GM12878 (cell line): ENCODE measurements around the gene CHL1. TPM values are rescaled to one million over a fixed set of nuclear protein-coding genes. Genes with fewer than 3 reads are reported as not detected.

ENCODE experiments used
- ATAC-seq: fragments of 200-7000 bp; cut with Tn5 transposase; 3 replicates; pipeline ENCODE4 v1.9.1; 2020; ENCODE audit warnings: mild to moderate bottlenecking, moderate library complexity
- BruUV-seq: library from RNA; stranded (reverse); fragments of 400-500 nt; replicated peaks from 2 replicates; lab custom pipeline; 2021; lab: Mats Ljungman, UMichigan
- CTCF ChIA-PET: fragments of 300-600 bp; sonication (Branson Sonifier 250); formaldehyde crosslinking; extraction: SDS; loops from one replicate; lab custom pipeline; 2021; ENCODE audit warnings: inconsistent platforms; lab: Yijun Ruan, JAX
- POLR2A ChIA-PET: fragments of 350-600 bp; formaldehyde crosslinking; extraction: SDS; loops from one replicate; lab custom pipeline; 2021; ENCODE audit warnings: inconsistent platforms; lab: Charles Lee
- RAD21 ChIA-PET: fragments of 300-600 bp; sonication (Branson Sonifier 250); formaldehyde crosslinking; loops from one replicate; lab custom pipeline; 2023; ENCODE audit warnings: antibody characterized with exemption; ENCODE audit not compliant: unreplicated experiment; lab: Charles Lee
- SMC1A ChIA-PET: fragments of 300-600 bp; sonication (Branson Sonifier 250); formaldehyde crosslinking; loops from one replicate; lab custom pipeline; 2023; ENCODE audit not compliant: unreplicated experiment, uncharacterized antibody; lab: Charles Lee
- DNase-seq: peaks from one replicate; pipeline ENCODE4 v3.0.0-alpha.2; 2011; ENCODE audit warnings: low read depth, low spot score
- FAIRE-seq: peaks from 3 replicates; lab custom pipeline; 2011; peaks lifted over from hg19 to GRCh38; lab: Jason Lieb, UNC
- H2AFZ ChIP-seq: 2 replicates; pipeline ENCODE4 v1.6.0; 2011; ENCODE audit warnings: low read depth, low read length, control low read depth; ENCODE audit not compliant: control insufficient read depth
- H3K27ac ChIP-seq: 2 replicates; pipeline ENCODE4 v1.5.1; 2011; ENCODE audit warnings: control low read depth; ENCODE audit not compliant: control insufficient read depth, insufficient read depth
- H3K27me3 ChIP-seq, 2 experiments: replicated peaks in 1 of 2; 2 replicates each; pipeline versions ENCODE4 v1.6.0 to v1.6.1; 2011; ENCODE audit warnings: low read length in 1 of 2; ENCODE audit not compliant: control insufficient read depth in 2 of 2, insufficient read depth in 2 of 2
- H3K36me3 ChIP-seq, 2 experiments: 2 replicates each; pipeline ENCODE4 v1.5.1; 2011; ENCODE audit warnings: low read length in 1 of 2; ENCODE audit not compliant: control insufficient read depth in 2 of 2, insufficient read depth in 2 of 2
- H3K4me1 ChIP-seq: 2 replicates; pipeline ENCODE4 v1.6.1; 2011; ENCODE audit warnings: mild to moderate bottlenecking, low read length, moderate library complexity, mixed read lengths; ENCODE audit not compliant: control insufficient read depth, insufficient read depth
- H3K4me2 ChIP-seq: 2 replicates; pipeline ENCODE4 v1.6.0; 2011; ENCODE audit warnings: control low read depth; ENCODE audit not compliant: control insufficient read depth, insufficient read depth
- H3K4me3 ChIP-seq: fragments of 200-600 bp; sonication (generic); 2 replicates; pipeline ENCODE4 v1.5.1; 2016
- H3K79me2 ChIP-seq: 2 replicates; pipeline ENCODE4 v1.6.0; 2011; ENCODE audit warnings: low read length; ENCODE audit not compliant: control insufficient read depth, insufficient read depth
- H3K9ac ChIP-seq: 2 replicates; pipeline ENCODE4 v1.8.0; 2011; ENCODE audit warnings: low read length, control low read depth, mixed read lengths; ENCODE audit not compliant: control insufficient read depth, insufficient read depth
- H3K9me3 ChIP-seq: replicated peaks from 3 replicates; pipeline ENCODE4 v1.5.1; 2011; ENCODE audit warnings: mild to moderate bottlenecking, low read length; ENCODE audit not compliant: control insufficient read depth, insufficient read depth
- H4K20me1 ChIP-seq: 2 replicates; pipeline ENCODE4 v1.6.0; 2011; ENCODE audit not compliant: control insufficient read depth, insufficient read depth
- BMI1 ChIP-seq: fragments of 450-650 bp; IDR thresholded peaks from 2 replicates; pipeline ENCODE4 v1.6.1; 2016; ENCODE audit warnings: mild to moderate bottlenecking, moderate library complexity, borderline replicate concordance
- EP300 ChIP-seq, 2 experiments: fragments of 150-350 bp in 1 of 2; IDR thresholded peaks; 2 replicates each; pipeline ENCODE4 v1.6.1; 2011 to 2012; ENCODE audit warnings: low read depth in 2 of 2, low read length in 2 of 2, borderline replicate concordance in 1 of 2, improper control_type of control experiment in 1 of 2, inconsistent platforms in 1 of 2; ENCODE audit not compliant: control insufficient read depth in 1 of 2
- FOXK2 ChIP-seq: fragments of 450-650 bp; IDR thresholded peaks from 2 replicates; pipeline ENCODE4 v1.6.1; 2017; ENCODE audit warnings: mild to moderate bottlenecking, moderate library complexity
- FOXM1 ChIP-seq: IDR thresholded peaks from 2 replicates; pipeline ENCODE4 v1.6.1; 2012; ENCODE audit warnings: low read depth, mild to moderate bottlenecking, inconsistent platforms, low read length, moderate library complexity
- KDM1A ChIP-seq: fragments of 200-600 bp; sonication (generic); IDR thresholded peaks from 2 replicates; pipeline ENCODE4 v1.6.1; 2016; ENCODE audit warnings: borderline replicate concordance
- RFX5 ChIP-seq: IDR thresholded peaks from 2 replicates; pipeline ENCODE4 v1.6.1; 2011; ENCODE audit warnings: low read depth, low read length, improper control_type of control experiment
- TBL1XR1 ChIP-seq: IDR thresholded peaks from 2 replicates; pipeline ENCODE4 v1.6.1; 2012; ENCODE audit warnings: low read depth, low read length, improper control_type of control experiment
- WGBS: methylation state at CpG from one replicate; pipeline ENCODE4 v1.1.6; 2016; ENCODE audit warnings: low lambda C conversion rate; ENCODE audit not compliant: insufficient replicate concordance, insufficient coverage; ENCODE audit errors: missing lambda C conversion rate; 5-methylcytosine and 5-hydroxymethylcytosine counted together
- in situ Hi-C: fragments of 300-500 bp; cut with MboI; formaldehyde crosslinking; loops from 9 replicates; pipeline ENCODE4 v1.14.3; 2018; ENCODE audit warnings: mixed read lengths
- intact Hi-C: fragments of 100-400 bp; cut with micrococcal nuclease; formaldehyde crosslinking; loops from one replicate; pipeline ENCODE4 v1.14.2; 2022; ENCODE audit not compliant: unreplicated experiment
- polyA plus RNA-seq, 11 experiments: library from polyadenylated mRNA; depleted of rRNA in 4 of 11; unstranded in 6 of 11; stranded (reverse) in 5 of 11; fragments of >200 nt; fragmentation: Nextera tagmentation in 4 of 11; fragmentation: Illumina TruSeq in 1 of 11; extraction: Ambion mirVana in 4 of 11; extraction: Trizol in 1 of 11; gene quantifications; 1 replicate in 1 of 11; 2 replicates in 10 of 11; pipeline versions ENCODE4 v1.2.1 to v1.2.3, GENCODE V29; 2011 to 2016; ENCODE audit warnings: inconsistent platforms in 2 of 11, missing spikeins in 2 of 11, low read depth in 1 of 11
- total RNA-seq, 4 experiments: library from RNA; depleted of rRNA in 3 of 4; stranded (reverse); fragments of >200 nt in 3 of 4; fragmentation: Illumina TruSeq in 1 of 4; extraction: Trizol in 1 of 4; gene quantifications; 2 replicates each; pipeline versions ENCODE4 v1.2.1 to v1.2.3, GENCODE V29; 2013 to 2021
- TF ChIP-seq, protein P1 (sequence below): IDR thresholded peaks from 2 replicates; pipeline ENCODE4 v1.6.1; 2012; ENCODE audit warnings: low read length, inconsistent platforms
- TF ChIP-seq, protein P2 (sequence below): fragments of 450-650 bp; IDR thresholded peaks from 2 replicates; pipeline ENCODE4 v1.6.1; 2016; ENCODE audit warnings: mild to moderate bottlenecking, moderate library complexity, borderline replicate concordance
- TF ChIP-seq, protein P3 (sequence below), 3 experiments: IDR thresholded peaks in 2 of 3; conservative IDR thresholded peaks in 1 of 3; 2 replicates each; pipeline ENCODE4 v1.5.1; 2011; ENCODE audit warnings: low read depth in 3 of 3, low read length in 3 of 3, mild to moderate bottlenecking in 3 of 3, control low read depth in 2 of 3, moderate library complexity in 2 of 3, inconsistent platforms in 1 of 3, mixed read lengths in 1 of 3; ENCODE audit not compliant: control insufficient read depth in 2 of 3, insufficient read depth in 1 of 3; ENCODE audit errors: extremely low read depth in 1 of 3

CHL1 gene
- total and polyA plus RNA-seq, 10 of the 15 experiments (the other 5 are each of a cell fraction or from before 2014, with no cell fraction given), result 0.71 to 30.4 (median 1.8) TPM

- in situ Hi-C loops, result no loop called here
- intact Hi-C loops, result no loop called here
- SMC1A ChIA-PET, result interaction anchor here (0.6 to 2.3 kb wide), 9 partner anchors 9 to 155 kb away, joined by 3 to 6 read pairs (median 3); no protein-coding TSS in a partner anchor
- RAD21 ChIA-PET, result no interaction called here
- Histone ChIP-seq H3K9me3 (no peaks in the 10 kb centered on the region), H3K4me3 (no peak overlapping the region), H3K4me1 (no peaks in the 10 kb centered on the region), H3K4me2 (no peak overlapping the region), H4K20me1 (no peaks in the 10 kb centered on the region), H3K36me3 (no peaks in the 10 kb centered on the region), H2AFZ (no peak overlapping the region), H3K27ac (no peak overlapping the region), H3K79me2 (no peaks in the 10 kb centered on the region), H3K27me3 (no peaks in the 10 kb centered on the region), H3K9ac (no peak overlapping the region)
- WGBS, result 30% methylated on average over 3 of the region's 3 CpGs
- CTCF ChIA-PET, result no interaction called here
- no peak for ATAC-seq
- POLR2A ChIA-PET, result no interaction called here
- no peak for DNase-seq
- no TSS peak for BruUV-seq
- no peak for FAIRE-seq
- TF ChIP-seq TBL1XR1, result no peak
- TF ChIP-seq BMI1, result no peak
- TF ChIP-seq, protein P1, sequence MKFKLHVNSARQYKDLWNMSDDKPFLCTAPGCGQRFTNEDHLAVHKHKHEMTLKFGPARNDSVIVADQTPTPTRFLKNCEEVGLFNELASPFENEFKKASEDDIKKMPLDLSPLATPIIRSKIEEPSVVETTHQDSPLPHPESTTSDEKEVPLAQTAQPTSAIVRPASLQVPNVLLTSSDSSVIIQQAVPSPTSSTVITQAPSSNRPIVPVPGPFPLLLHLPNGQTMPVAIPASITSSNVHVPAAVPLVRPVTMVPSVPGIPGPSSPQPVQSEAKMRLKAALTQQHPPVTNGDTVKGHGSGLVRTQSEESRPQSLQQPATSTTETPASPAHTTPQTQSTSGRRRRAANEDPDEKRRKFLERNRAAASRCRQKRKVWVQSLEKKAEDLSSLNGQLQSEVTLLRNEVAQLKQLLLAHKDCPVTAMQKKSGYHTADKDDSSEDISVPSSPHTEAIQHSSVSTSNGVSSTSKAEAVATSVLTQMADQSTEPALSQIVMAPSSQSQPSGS, result no peak
- TF ChIP-seq, protein P2, sequence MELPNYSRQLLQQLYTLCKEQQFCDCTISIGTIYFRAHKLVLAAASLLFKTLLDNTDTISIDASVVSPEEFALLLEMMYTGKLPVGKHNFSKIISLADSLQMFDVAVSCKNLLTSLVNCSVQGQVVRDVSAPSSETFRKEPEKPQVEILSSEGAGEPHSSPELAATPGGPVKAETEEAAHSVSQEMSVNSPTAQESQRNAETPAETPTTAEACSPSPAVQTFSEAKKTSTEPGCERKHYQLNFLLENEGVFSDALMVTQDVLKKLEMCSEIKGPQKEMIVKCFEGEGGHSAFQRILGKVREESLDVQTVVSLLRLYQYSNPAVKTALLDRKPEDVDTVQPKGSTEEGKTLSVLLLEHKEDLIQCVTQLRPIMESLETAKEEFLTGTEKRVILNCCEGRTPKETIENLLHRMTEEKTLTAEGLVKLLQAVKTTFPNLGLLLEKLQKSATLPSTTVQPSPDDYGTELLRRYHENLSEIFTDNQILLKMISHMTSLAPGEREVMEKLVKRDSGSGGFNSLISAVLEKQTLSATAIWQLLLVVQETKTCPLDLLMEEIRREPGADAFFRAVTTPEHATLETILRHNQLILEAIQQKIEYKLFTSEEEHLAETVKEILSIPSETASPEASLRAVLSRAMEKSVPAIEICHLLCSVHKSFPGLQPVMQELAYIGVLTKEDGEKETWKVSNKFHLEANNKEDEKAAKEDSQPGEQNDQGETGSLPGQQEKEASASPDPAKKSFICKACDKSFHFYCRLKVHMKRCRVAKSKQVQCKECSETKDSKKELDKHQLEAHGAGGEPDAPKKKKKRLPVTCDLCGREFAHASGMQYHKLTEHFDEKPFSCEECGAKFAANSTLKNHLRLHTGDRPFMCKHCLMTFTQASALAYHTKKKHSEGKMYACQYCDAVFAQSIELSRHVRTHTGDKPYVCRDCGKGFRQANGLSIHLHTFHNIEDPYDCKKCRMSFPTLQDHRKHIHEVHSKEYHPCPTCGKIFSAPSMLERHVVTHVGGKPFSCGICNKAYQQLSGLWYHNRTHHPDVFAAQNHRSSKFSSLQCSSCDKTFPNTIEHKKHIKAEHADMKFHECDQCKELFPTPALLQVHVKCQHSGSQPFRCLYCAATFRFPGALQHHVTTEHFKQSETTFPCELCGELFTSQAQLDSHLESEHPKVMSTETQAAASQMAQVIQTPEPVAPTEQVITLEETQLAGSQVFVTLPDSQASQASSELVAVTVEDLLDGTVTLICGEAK, result no peak
- TF ChIP-seq RFX5, result no peak
- TF ChIP-seq EP300 (IDR thresholded peaks at IDR 0.05; ENCODE audit: borderline replicate concordance in 1 of 2, control insufficient read depth in 1 of 2, low read depth in 2 of 2, low read length in 2 of 2), result no peak
- no peak for TF ChIP-seq FOXK2
- TF ChIP-seq, protein P3, sequence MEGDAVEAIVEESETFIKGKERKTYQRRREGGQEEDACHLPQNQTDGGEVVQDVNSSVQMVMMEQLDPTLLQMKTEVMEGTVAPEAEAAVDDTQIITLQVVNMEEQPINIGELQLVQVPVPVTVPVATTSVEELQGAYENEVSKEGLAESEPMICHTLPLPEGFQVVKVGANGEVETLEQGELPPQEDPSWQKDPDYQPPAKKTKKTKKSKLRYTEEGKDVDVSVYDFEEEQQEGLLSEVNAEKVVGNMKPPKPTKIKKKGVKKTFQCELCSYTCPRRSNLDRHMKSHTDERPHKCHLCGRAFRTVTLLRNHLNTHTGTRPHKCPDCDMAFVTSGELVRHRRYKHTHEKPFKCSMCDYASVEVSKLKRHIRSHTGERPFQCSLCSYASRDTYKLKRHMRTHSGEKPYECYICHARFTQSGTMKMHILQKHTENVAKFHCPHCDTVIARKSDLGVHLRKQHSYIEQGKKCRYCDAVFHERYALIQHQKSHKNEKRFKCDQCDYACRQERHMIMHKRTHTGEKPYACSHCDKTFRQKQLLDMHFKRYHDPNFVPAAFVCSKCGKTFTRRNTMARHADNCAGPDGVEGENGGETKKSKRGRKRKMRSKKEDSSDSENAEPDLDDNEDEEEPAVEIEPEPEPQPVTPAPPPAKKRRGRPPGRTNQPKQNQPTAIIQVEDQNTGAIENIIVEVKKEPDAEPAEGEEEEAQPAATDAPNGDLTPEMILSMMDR (IDR thresholded peaks at IDR 0.05 in 2 of 3, conservative IDR thresholded peaks at IDR 0.05 in 1 of 3; ENCODE audit: control insufficient read depth in 2 of 3, extremely low read depth in 1 of 3, insufficient read depth in 1 of 3, low read depth in 3 of 3, low read length in 3 of 3), result no peak
- no peak for TF ChIP-seq FOXM1
- no peak for TF ChIP-seq KDM1A
These were observed 59.9 kb downstream of the CHL1 start for GRCh38 chr3:256501-256900.
